ENCODE data around the gene TBCA.

DNA sequence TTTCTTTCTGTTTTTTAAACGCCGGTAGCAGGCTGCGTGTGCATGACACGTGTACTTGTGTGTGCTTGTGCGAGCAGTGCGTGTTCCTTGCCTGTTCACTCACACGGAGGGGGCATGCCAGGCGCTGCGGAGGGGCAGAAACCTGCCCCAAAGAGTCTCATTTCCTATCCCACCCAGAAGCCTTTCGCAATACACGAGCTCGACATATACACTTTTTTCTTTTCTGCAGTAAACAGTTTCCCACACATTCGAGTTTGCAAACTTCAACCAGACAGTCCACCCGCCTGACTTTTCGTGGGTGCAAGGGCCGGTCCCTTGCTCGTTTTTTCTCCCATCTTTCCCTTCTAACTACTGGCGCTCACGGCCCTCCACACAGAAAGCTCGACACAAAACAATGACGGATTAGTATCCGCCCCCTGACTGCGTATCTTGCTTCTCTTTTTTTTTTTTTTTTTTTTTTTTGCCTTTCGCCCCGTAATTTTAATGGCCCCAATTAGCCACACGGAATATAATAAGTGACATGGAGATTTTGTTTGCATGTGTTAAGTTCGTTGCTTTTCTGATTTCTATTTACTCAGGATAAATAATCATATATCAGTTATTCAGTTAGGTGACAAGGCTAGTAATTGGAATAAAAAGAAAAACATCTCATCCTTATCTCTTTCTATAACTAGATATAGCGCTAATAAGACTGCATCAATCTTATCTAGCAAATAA, 132.3 kb downstream of the TBCA start:
- TF ChIP-seq, protein P1, sequence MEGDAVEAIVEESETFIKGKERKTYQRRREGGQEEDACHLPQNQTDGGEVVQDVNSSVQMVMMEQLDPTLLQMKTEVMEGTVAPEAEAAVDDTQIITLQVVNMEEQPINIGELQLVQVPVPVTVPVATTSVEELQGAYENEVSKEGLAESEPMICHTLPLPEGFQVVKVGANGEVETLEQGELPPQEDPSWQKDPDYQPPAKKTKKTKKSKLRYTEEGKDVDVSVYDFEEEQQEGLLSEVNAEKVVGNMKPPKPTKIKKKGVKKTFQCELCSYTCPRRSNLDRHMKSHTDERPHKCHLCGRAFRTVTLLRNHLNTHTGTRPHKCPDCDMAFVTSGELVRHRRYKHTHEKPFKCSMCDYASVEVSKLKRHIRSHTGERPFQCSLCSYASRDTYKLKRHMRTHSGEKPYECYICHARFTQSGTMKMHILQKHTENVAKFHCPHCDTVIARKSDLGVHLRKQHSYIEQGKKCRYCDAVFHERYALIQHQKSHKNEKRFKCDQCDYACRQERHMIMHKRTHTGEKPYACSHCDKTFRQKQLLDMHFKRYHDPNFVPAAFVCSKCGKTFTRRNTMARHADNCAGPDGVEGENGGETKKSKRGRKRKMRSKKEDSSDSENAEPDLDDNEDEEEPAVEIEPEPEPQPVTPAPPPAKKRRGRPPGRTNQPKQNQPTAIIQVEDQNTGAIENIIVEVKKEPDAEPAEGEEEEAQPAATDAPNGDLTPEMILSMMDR (conservative IDR thresholded peaks at IDR 0.05), result no peak
- TF ChIP-seq ZFX (IDR thresholded peaks at IDR 0.05), result no peak

Measured in C4-2B (cell line).